ENCODE data around the gene SLC2A4RG.
"Not testable (repeated sequence)": the region's sequence is repeated elsewhere in the genome, so short reads cannot be mapped to it uniquely, and the experiment has no call there.

The SLC2A4RG gene

DNA sequence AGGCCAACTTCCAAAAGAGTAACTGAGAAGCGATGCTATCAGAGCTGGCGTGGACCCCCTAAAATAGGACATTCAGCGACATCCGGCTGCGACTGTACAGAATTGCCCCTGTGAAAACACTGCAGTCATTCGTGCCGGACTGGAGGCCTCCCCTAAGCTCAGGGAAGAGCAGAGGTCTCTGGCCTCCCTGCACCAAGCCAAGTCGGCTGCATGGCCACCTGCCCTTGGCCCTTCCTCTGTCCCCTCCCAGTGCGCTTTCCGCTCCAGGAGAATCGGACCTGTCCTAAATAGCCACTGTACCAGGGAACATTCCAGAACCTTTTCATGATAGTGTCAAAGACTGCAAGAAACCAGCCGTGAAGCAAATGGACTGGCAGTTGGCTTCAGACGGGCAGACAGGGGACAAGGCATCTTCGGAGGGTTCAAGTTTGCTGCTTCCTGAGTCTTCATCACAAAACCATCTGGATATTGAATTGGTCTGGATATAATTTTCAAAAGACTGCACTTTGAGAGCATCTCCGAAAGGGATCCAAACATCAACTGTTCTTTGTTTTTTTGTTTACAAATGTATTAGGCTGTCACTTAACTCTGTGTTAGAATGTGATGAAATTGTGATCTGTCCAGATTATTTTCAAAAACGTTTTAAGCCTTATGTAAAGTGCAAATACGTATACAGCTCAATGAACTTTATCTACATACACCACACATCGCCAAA lies 16.5 kb downstream of the SLC2A4RG start:
- DNase-seq, result no peak

GRCh38 chr20:63756648-63756991 lies 17.0 kb downstream of the SLC2A4RG start:
- DNase-seq, result no peak

GRCh38 chr20:63758152-63758551 lies 18.6 kb downstream of the SLC2A4RG start:
- no peak for DNase-seq

GRCh38 chr20:63759377-63759901 lies 19.9 kb downstream of the SLC2A4RG start:
- no peak for DNase-seq

DNA sequence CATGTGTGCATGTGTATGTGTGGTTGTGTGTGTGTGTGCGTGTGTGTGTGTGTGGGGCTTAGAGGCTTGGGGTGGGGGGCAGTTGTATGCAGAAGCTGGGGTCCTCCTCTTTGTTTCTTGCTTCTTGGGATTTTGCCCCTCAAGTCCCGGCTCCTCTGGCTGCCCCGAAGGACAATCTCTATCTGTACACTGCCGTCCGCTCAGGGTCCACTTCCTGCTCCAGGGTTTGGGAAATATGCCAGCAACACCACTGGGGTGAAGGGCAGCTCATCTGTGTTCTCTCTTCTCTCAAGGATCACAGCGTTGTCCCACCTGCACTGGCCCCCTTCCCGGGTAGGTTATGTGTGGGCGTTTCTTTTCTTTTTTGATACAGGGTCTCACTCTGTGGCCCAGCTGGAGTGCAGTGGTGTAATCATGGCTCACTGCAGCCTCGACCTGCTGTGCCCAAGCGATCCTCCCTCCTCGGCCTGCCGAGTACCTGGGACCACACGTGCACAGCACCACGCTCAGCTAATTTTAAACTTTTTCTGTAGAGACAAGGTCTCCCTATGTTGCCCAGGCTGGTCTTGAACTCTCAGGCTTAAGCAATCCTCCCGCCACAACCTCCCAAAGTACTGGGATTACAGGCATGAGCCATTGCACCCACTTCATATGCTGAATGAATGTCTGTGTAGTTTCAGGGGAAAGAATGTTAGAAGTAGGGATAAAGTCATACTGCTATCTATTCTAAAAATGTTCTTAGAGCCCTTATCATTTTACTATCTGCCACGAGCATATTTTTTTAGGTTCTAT lies 25.7 kb downstream of the SLC2A4RG start:
- DNase-seq, result no peak

GRCh38 chr20:63765902-63766301 lies 26.3 kb downstream of the SLC2A4RG start:
- DNase-seq, result no peak

DNA sequence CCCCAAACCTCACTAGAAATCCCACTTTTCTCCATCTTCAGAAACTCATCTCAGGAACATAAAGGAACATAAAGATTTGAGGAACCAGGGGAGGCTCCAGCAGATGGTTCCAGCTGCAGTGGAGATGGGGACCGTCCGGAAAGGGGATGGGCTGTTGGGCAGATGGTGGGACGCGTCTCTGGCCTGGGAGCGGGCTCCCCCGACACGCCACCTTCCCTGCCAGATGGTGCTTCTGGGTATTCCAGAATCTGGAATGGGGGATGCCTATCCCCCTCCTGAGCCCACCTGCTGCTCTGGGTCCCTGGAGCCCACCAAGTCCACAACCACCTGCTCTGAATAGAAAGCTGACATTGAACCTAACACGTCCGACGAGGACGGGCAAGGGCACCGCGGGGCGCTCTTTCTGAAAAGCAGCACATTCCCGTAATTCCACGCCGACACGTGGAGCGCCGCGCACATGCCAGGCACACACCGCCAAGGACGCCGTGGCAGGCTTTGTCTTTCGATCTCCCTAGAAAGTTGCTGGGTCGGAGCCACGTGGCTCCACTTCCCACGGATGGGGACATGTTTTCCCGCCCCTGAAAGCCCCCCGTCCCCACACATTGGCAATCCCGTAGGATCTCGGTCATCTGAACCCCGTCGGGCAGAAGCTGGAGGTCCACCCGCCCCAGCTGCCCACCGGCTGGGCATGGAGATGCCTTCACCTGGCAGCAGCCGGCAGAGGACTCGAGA lies 27.3 kb downstream of the SLC2A4RG start:
- no peak for DNase-seq

GRCh38 chr20:63767456-63767855 lies 27.9 kb downstream of the SLC2A4RG start:
- no peak for DNase-seq

DNA sequence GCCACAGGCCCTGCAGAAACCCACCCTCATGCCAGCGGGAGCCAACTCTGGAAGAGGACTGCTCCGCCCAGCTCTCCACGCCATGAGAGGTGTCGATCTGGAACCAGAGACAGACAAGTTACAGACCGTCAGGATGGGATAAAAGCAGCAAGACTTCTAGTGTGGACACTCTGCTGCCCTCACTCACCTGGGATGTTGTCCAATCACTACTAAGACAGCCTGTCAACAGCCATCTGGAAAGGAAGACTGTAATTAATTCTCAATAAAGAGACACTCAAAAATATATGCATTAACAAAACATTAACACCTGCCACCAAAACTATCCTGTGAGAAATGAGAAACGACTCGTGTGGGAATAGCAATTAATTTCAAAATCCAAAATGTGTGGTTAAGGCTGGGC lies 28.3 kb downstream of the SLC2A4RG start:
- DNase-seq, result no peak

- DNase-seq, result no peak
Measured at GRCh38 chr20:63768591-63769515, 29.3 kb downstream of the SLC2A4RG start.

GRCh38 chr20:63769891-63770474 lies 30.4 kb downstream of the SLC2A4RG start:
- no peak for DNase-seq

DNA sequence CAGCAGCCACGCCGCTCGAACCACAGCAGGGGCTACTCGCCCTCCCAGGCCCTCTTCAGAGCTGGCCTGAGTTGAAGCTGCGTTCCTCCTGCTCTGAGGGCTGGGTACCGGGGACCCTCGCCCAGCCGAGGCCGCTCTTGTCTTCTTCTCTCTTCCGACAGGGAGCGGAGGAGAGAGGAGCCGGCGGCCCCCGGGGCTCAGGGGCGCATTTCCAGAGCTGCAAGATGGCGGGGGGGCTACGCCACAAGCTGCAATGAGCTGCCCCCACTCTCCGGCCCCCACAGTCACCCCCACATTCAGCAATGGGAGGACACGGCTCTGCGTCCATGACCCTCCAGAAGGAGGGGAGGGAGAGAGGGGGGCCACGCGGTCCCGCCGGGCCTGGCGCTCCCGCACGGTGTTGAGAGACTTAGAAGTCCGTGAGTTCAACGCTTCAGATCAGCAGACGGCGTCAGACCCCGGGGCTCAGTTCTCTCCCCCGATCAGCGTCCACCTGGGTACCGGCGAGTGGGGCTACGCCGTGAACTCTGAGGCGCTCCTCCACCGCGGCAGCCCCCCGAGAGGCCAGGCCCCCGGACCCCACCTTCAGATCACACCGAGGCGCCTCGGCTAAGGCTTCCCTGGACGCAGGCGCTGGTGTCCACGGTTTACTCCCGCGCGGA lies 31.6 kb downstream of the SLC2A4RG start:
- DNase-seq, result no peak

DNA sequence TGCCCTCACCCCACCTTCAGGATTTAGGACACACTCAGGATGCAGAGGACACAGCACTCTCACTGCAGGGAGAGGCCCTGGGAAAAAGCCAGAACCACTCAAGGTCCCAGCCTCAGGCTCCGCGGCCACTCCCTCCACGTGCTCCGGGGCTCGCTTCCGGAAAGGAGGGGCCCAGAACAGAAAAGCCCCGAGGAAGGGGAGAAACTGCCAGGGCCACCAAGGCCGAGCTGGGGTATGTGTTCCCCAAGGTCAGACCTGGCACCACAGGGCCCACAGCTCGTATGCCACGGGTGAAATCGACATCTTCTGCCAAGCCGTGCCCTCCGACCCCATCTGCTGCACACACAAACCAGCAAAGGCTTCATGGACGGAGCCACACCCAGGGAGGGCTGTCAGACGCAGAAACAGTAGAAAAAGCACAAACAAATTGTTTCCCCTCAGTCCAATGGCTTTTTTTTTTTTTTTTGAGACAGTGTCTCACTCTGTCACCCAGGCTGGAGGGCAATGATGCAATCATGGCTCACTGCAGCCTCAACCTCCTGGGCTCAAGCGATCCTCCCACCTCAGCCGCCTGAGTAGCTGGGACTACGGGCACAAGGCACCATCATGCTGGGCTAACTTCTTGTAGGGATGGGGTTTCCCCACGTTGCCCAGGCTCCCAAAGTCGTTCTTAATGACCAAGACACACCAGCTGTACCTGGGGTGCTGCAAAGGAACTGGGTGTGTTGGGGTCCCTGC lies 33.4 kb downstream of the SLC2A4RG start:
- no peak for DNase-seq

DNA sequence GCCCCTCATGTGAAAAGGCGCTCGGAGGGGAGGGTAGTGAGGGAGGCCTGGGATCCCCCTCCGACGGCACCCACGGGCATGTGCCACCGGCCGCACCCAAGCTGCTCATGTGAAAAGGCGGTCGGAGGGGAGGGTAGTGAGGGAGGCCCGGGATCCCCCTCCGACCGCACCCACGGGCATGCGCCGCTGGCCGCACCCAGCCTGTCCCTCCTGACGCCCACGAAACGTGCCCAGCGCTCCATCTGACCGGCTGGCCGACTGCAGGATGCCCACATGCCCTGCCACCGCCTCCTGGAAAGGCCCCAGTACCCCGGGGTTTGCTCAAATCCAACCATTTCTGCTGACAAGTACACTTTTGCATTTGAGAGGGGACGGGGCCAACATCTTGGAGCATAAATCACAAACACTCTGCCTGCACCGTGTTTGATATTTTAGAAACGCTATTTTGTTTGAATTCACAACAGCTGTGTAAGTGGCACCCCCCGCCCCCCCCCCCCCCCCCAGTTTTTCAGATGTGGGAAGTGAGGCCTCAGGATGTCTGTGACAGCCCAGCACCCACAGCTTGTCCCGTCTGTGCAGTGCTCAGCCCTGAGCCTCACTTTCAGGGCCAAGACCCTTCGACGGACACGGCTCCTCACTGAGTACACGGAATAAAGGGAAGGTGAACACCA lies 34.1 kb downstream of the SLC2A4RG start:
- no peak for DNase-seq

DNA sequence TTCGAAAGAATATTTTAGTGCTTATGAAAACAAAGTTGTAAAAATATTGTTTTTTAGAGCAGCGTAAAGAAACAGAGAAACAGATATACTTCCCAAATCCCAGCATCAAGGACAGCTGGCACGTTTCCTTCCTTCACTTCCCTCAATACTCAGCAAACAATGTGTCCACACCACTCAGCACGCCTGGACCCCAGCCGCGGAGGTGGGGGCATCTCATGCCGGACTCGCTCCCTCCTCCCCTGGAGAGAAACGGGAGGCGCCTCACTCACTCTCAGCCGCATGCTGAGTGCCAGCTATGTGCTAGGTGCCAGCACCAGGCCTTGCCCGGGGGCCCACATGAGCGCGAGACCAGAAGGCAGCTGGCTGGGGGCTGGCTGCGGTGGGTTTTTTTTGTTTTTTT lies 34.7 kb downstream of the SLC2A4RG start:
- no peak for DNase-seq

- peak in 1 of 2 experiments; percentile 48 for DNase-seq
Measured at GRCh38 chr20:63775096-63775978, 35.8 kb downstream of the SLC2A4RG start.

GRCh38 chr20:63776875-63777274 lies 37.3 kb downstream of the SLC2A4RG start:
- DNase-seq, result not testable (repeated sequence)

GRCh38 chr20:63777614-63778013 lies 38.0 kb downstream of the SLC2A4RG start:
- no peak for DNase-seq
